Breast epithelium (tissue), 3 donors: Measurements from ENCODE around the gene KIFC1.

ENCODE experiments used
- CTCF ChIP-seq, 3 donors: fragments of 450-650 bp; IDR thresholded peaks; one replicate each; pipeline ENCODE4 v1.5.1; 2016 to 2017; ENCODE audit warnings: antibody characterized with exemption in 3 of 3, mild to moderate bottlenecking in 3 of 3, moderate library complexity in 3 of 3
- POLR2A ChIP-seq: fragments of 450-650 bp; IDR thresholded peaks from one replicate; pipeline ENCODE4 v1.6.1; 2016; ENCODE audit warnings: antibody characterized with exemption, mild to moderate bottlenecking, moderate library complexity

GRCh38 chr6:33426590-33427511 lies 35.2 kb downstream of the KIFC1 start:
- TF ChIP-seq POLR2A (no peak), CTCF (IDR thresholded peaks at IDR 0.05) (no peak)
